Trophoblast cell (in vitro differentiated cells and primary cell): ENCODE data around the gene PSME3IP1.
"Not testable (repeated sequence)": the region's sequence is repeated elsewhere in the genome, so short reads cannot be mapped to it uniquely, and the experiment has no call there.

Experiments used
- DNase-seq, 2 donors: peaks; one replicate each; pipeline ENCODE4 v3.0.0-alpha.2; 2016
- H2AFZ ChIP-seq: 2 replicates; pipeline ENCODE4 v1.6.1; 2013; ENCODE audit warnings: low read length, moderate library complexity, mild to moderate bottlenecking; ENCODE audit not compliant: insufficient read depth, poor library complexity
- H2AK5ac ChIP-seq: 2 replicates; pipeline ENCODE4 v1.6.1; 2013; ENCODE audit warnings: mild to moderate bottlenecking, low read length
- H2BK120ac ChIP-seq: 2 replicates; pipeline ENCODE4 v1.6.1; 2013; ENCODE audit warnings: low read length, mild to moderate bottlenecking, moderate library complexity; ENCODE audit not compliant: insufficient read depth, poor library complexity
- H2BK12ac ChIP-seq: 2 replicates; pipeline ENCODE4 v1.6.1; 2013; ENCODE audit warnings: mild to moderate bottlenecking, low read length, moderate library complexity
- H2BK5ac ChIP-seq: 2 replicates; pipeline ENCODE4 v1.6.1; 2013; ENCODE audit warnings: low read length, low read depth, moderate library complexity, mild to moderate bottlenecking; ENCODE audit not compliant: poor library complexity
- H3K14ac ChIP-seq: 2 replicates; pipeline ENCODE4 v1.6.1; 2013; ENCODE audit warnings: mild to moderate bottlenecking, low read length
- H3K18ac ChIP-seq: 2 replicates; pipeline ENCODE4 v1.6.1; 2013; ENCODE audit warnings: mild to moderate bottlenecking, low read length
- H3K23ac ChIP-seq: 2 replicates; pipeline ENCODE4 v1.6.1; 2013; ENCODE audit warnings: low read length
- H3K27ac ChIP-seq: 2 replicates; pipeline ENCODE4 v1.5.1; 2013; ENCODE audit warnings: low read depth, mild to moderate bottlenecking, inconsistent platforms, low read length, moderate library complexity
- H3K27me3 ChIP-seq: 2 replicates; pipeline ENCODE4 v1.6.1; 2013; ENCODE audit warnings: inconsistent platforms, mild to moderate bottlenecking, low read length, moderate library complexity; ENCODE audit not compliant: insufficient read depth
- H3K36me3 ChIP-seq, 2 experiments: 1 replicate in 1 of 2; 2 replicates in 1 of 2; pipeline ENCODE4 v1.6.1; 2013; ENCODE audit warnings: low read length in 2 of 2, mild to moderate bottlenecking in 2 of 2, moderate library complexity in 1 of 2; ENCODE audit not compliant: insufficient read depth in 2 of 2, control insufficient read depth in 1 of 2
- H3K4ac ChIP-seq: 2 replicates; pipeline ENCODE4 v1.6.1; 2013; ENCODE audit warnings: low read depth, mild to moderate bottlenecking, low read length, moderate library complexity
- H3K4me1 ChIP-seq, 2 experiments: 1 replicate in 1 of 2; 2 replicates in 1 of 2; pipeline ENCODE4 v1.6.1; 2013; ENCODE audit warnings: low read length in 2 of 2, mild to moderate bottlenecking in 2 of 2, moderate library complexity in 1 of 2; ENCODE audit not compliant: insufficient read depth in 2 of 2, control insufficient read depth in 1 of 2
- H3K4me2 ChIP-seq: 2 replicates; pipeline ENCODE4 v1.6.1; 2013; ENCODE audit warnings: inconsistent platforms, mild to moderate bottlenecking, low read length, moderate library complexity
- H3K4me3 ChIP-seq: 2 replicates; pipeline ENCODE4 v1.5.1; 2013; ENCODE audit warnings: mild to moderate bottlenecking, low read depth, low read length, inconsistent platforms
- H3K79me1 ChIP-seq: one replicate; pipeline ENCODE4 v1.6.1; 2013; ENCODE audit warnings: low read length
- H3K79me2 ChIP-seq: 2 replicates; pipeline ENCODE4 v1.6.1; 2013; ENCODE audit warnings: low read length, mild to moderate bottlenecking; ENCODE audit not compliant: control insufficient read depth, insufficient read depth, poor library complexity
- H3K9ac ChIP-seq: 2 replicates; pipeline ENCODE4 v1.6.1; 2013; ENCODE audit warnings: mild to moderate bottlenecking, low read length
- H3K9me3 ChIP-seq: 2 replicates; pipeline ENCODE4 v1.6.1; 2013; ENCODE audit warnings: low read depth, mild to moderate bottlenecking, control low read depth, inconsistent platforms, low read length; ENCODE audit not compliant: insufficient read depth
- H4K12ac ChIP-seq: 2 replicates; pipeline ENCODE4 v1.6.1; 2013; ENCODE audit warnings: low read depth, mild to moderate bottlenecking, low read length, moderate library complexity
- H4K8ac ChIP-seq: 2 replicates; pipeline ENCODE4 v1.6.1; 2013; ENCODE audit warnings: low read depth, mild to moderate bottlenecking, low read length, moderate library complexity
- H4K91ac ChIP-seq: one replicate; pipeline ENCODE4 v1.6.1; 2013; ENCODE audit warnings: low read depth, mild to moderate bottlenecking, low read length, moderate library complexity
- WGBS: extraction: QIAGEN DNeasy Blood & Tissue Kit; methylation state at CpG from one replicate; pipeline ENCODE4 v1.1.7; 2013; ENCODE audit warnings: missing lambda C conversion rate; ENCODE audit not compliant: insufficient read length, insufficient coverage; ENCODE audit errors: extremely low coverage; 5-methylcytosine and 5-hydroxymethylcytosine counted together

Gene PSME3IP1

DNA sequence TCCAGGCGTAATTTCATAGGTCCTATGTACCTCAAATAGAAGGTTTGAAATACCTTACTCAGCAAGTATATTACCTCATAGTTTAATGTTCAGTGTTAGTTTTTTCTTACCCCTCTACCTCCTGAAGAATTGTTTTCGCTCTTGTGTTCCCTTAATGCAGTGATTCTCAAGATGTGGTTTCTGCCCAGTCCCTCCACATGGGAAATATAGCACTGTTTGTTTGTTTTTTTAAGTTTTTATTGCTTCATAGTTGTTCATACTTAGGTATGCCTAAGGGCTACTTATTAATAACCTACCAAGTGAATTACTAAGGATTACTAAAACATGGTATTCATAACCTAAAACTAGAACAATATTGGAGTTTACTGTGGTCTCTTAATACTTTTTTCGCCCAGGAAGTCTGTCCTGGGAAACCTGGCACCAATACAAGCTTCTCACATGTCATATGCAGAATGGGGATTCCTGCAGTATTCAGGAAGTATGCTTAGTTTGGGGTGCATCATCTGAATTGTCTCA, 5.3 kb upstream of the PSME3IP1 start:
- WGBS: no CpG with 5 or more reads among the region's 3 CpGs
- H3K14ac ChIP-seq: no peak overlapping the region

DNA sequence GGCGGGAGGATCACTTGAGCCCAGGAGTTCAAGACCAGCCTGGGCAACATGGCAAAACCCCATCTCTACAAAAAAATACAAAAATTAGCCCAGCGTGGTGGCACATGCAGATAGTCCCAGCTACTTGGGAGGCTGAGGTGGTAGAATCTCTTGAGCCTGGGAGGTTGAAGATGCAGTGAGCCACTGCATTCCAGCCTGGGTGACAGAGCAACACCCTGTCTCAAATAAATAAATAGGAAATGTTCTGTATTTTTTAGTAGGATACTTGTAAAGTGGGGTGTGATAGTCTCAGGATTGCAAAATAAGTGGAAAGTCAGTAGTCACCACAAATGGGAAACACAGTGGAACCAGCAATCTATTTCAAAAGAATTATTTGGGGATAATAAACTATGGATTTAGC, 4.3 kb upstream of the PSME3IP1 start:
- no peak for DNase-seq
- Histone ChIP-seq H4K8ac (no peak overlapping the region), H3K18ac (no peak overlapping the region), H2BK12ac (no peak overlapping the region), H3K9ac (no peak overlapping the region), H4K91ac (no peak overlapping the region), H3K79me2 (peaks cover 18% of the 10 kb centered on the region), H3K14ac (no peak overlapping the region), H2BK5ac (no peak overlapping the region), H3K9me3 (no peaks in the 10 kb centered on the region), H3K4ac (peak overlapping the region; percentile 87), H3K27me3 (no peaks in the 10 kb centered on the region), H3K79me1 (peaks cover 18% of the 10 kb centered on the region), H2BK120ac (no peak overlapping the region), H3K23ac (no peak overlapping the region), H3K36me3 (peaks cover 3 to 5% of the 10 kb centered on the region in 2 experiments), H3K4me1 (peaks cover 5 to 9% of the 10 kb centered on the region in 2 experiments), H3K4me2 (no peak overlapping the region), H3K27ac (no peak overlapping the region), H4K12ac (no peak overlapping the region), H2AK5ac (no peak overlapping the region), H2AFZ (no peak overlapping the region), H3K4me3 (no peak overlapping the region)
- WGBS: no CpG with 5 or more reads among the region's 2 CpGs

More for the DNA sequence above, 5.3 kb upstream of the PSME3IP1 start:
- Histone ChIP-seq H4K91ac (no peak overlapping the region), H3K18ac (no peak overlapping the region), H3K4me3 (no peak overlapping the region), H2AK5ac (no peak overlapping the region), H3K9ac (no peak overlapping the region), H3K4me1 (peaks cover 5 to 10% of the 10 kb centered on the region in 2 experiments), H2BK5ac (no peak overlapping the region), H3K79me2 (peaks cover 14% of the 10 kb centered on the region), H4K12ac (no peak overlapping the region), H3K4ac (no peak overlapping the region), H2BK120ac (no peak overlapping the region), H3K23ac (no peak overlapping the region), H3K9me3 (no peaks in the 10 kb centered on the region), H2BK12ac (no peak overlapping the region), H3K36me3 (peaks cover 3 to 5% of the 10 kb centered on the region in 2 experiments), H3K27ac (no peak overlapping the region), H4K8ac (no peak overlapping the region), H3K27me3 (no peaks in the 10 kb centered on the region), H3K79me1 (peaks cover 14% of the 10 kb centered on the region), H2AFZ (no peak overlapping the region), H3K4me2 (no peak overlapping the region)
- no peak for DNase-seq

DNA sequence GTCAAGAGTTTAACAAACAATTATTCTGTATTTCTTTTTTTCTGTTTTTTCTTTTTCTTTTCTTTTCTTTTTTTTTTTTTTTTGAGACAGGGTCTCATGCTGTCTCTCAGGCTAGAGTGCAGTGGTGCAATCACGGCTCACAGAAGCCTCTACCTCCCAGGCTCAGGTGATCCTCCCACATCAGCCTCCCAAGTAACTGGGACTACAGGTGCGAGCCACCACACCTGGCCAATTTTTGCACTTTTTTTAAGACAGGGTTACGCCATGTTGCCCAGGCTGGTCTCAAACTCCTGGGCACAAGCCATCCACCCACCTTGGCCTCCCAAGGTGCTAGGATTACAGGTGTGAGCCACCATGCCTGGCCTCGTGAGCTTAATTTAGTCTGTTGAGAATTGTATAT, 3.7 kb upstream of the PSME3IP1 start:
- not testable (repeated sequence) for H4K91ac ChIP-seq, H3K4me3 ChIP-seq, DNase-seq, H3K27me3 ChIP-seq, H3K14ac ChIP-seq, H2BK5ac ChIP-seq, H3K27ac ChIP-seq, H2BK120ac ChIP-seq, H3K9me3 ChIP-seq, H3K4me2 ChIP-seq, H2AFZ ChIP-seq, H2BK12ac ChIP-seq, H4K12ac ChIP-seq, H2AK5ac ChIP-seq, H4K8ac ChIP-seq, H3K36me3 ChIP-seq, H3K9ac ChIP-seq, H3K23ac ChIP-seq
- Histone ChIP-seq H3K4me1 (peaks cover 5 to 10% of the 10 kb centered on the region in 2 experiments), H3K79me1 (peaks cover 18% of the 10 kb centered on the region), H3K18ac (peak overlapping the region; percentile 32), H3K4ac (peak overlapping the region; percentile 87), H3K79me2 (peaks cover 18% of the 10 kb centered on the region)
- no CpG with 5 or more reads among the region's 4 CpGs for WGBS

DNA sequence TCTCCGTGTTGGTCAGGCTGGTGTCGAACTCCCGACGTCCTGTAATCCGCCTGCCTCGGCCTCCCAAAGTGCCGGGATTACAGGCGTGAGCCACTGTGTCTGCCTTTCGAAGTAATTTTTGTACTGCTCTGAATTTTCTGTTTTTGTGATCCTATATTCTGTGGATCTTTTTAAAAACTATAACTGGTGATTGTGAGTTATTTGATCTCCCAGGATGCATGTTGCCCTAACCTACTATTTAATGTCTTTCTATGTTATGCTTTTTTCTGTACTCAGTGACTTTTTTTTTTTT, 2.8 kb upstream of the PSME3IP1 start:
- H2AFZ ChIP-seq: no peak overlapping the region
- DNase-seq: no peak
- H3K4ac ChIP-seq: peak overlapping the region; percentile 24
- no peak overlapping the region for H3K4me2 ChIP-seq
- no peak overlapping the region for H4K12ac ChIP-seq
- H3K27me3 ChIP-seq: no peaks in the 10 kb centered on the region
- H2AK5ac ChIP-seq: no peak overlapping the region
- H3K79me1 ChIP-seq: peaks cover 16% of the 10 kb centered on the region
- H2BK12ac ChIP-seq: no peak overlapping the region
- H3K4me1 ChIP-seq: peaks cover 3 to 7% of the 10 kb centered on the region in 2 experiments
- no peak overlapping the region for H4K91ac ChIP-seq
- H3K9me3 ChIP-seq: no peaks in the 10 kb centered on the region
- H3K9ac ChIP-seq: no peak overlapping the region
- no peak overlapping the region for H4K8ac ChIP-seq
- no CpG with 5 or more reads among the region's 9 CpGs for WGBS
- peaks cover 3 to 5% of the 10 kb centered on the region in 2 experiments for H3K36me3 ChIP-seq
- no peak overlapping the region for H3K14ac ChIP-seq
- peaks cover 18% of the 10 kb centered on the region for H3K79me2 ChIP-seq
- H3K23ac ChIP-seq: no peak overlapping the region
- no peak overlapping the region for H3K4me3 ChIP-seq
- no peak overlapping the region for H3K27ac ChIP-seq
- no peak overlapping the region for H2BK120ac ChIP-seq
- H2BK5ac ChIP-seq: no peak overlapping the region
- no peak overlapping the region for H3K18ac ChIP-seq
